OCI-LY7 (cell line): ENCODE data around the gene HELZ. TPM values are rescaled to one million over a fixed set of nuclear protein-coding genes. Genes with fewer than 3 reads are reported as not detected.
"Not testable (repeated sequence)": the region's sequence is repeated elsewhere in the genome, so short reads cannot be mapped to it uniquely, and the experiment has no call there.

Experiments used
- BruUV-seq: library from RNA; stranded (reverse); fragments of 400-500 nt; replicated peaks from 2 replicates; lab custom pipeline; 2021; lab: Mats Ljungman, UMichigan
- CTCF ChIA-PET: fragments of 300-600 bp; sonication (Branson Sonifier 250); formaldehyde crosslinking; loops from one replicate; lab custom pipeline; 2022; ENCODE audit warnings: antibody characterized with exemption; ENCODE audit not compliant: unreplicated experiment; lab: Charles Lee
- POLR2A ChIA-PET: fragments of 300-600 bp; sonication (Branson Sonifier 250); formaldehyde crosslinking; loops from one replicate; lab custom pipeline; 2022; ENCODE audit warnings: antibody characterized with exemption; lab: Charles Lee
- DNase-seq: peaks from one replicate; pipeline ENCODE4 v3.0.0-alpha.2; 2015; ENCODE audit warnings: low spot score
- H2AFZ ChIP-seq: fragments of 200-600 bp; sonication (generic), shearing (Covaris generic); 2 replicates; pipeline ENCODE4 v1.6.1; 2014; ENCODE audit warnings: mild to moderate bottlenecking, antibody characterized with exemption, low read length, moderate library complexity
- H3K27ac ChIP-seq: fragments of 200-600 bp; sonication (generic); 2 replicates; pipeline ENCODE4 v1.5.1; 2014; ENCODE audit warnings: mixed run types, low read depth, mild to moderate bottlenecking, moderate library complexity, low read length, inconsistent platforms; ENCODE audit not compliant: poor library complexity, severe bottlenecking
- H3K36me3 ChIP-seq: fragments of 200-600 bp; sonication (generic); 2 replicates; pipeline ENCODE4 v1.6.1; 2014; ENCODE audit warnings: mild to moderate bottlenecking, antibody characterized with exemption, low read length, moderate library complexity, mixed read lengths; ENCODE audit not compliant: insufficient read depth
- H3K4me1 ChIP-seq: fragments of 200-600 bp; sonication (generic); 2 replicates; pipeline ENCODE4 v1.5.1; 2014; ENCODE audit warnings: mild to moderate bottlenecking, low read length; ENCODE audit not compliant: insufficient read depth, poor library complexity, severe bottlenecking
- H3K4me2 ChIP-seq: fragments of 200-600 bp; sonication (generic); 2 replicates; pipeline ENCODE4 v1.6.1; 2014; ENCODE audit warnings: mild to moderate bottlenecking, low read length
- H3K4me3 ChIP-seq: fragments of 200-600 bp; sonication (generic); 2 replicates; pipeline ENCODE4 v1.5.1; 2014; ENCODE audit warnings: mild to moderate bottlenecking, low read depth, low read length; ENCODE audit not compliant: poor library complexity, severe bottlenecking
- H3K79me2 ChIP-seq: fragments of 200-600 bp; sonication (generic); 2 replicates; pipeline ENCODE4 v1.6.1; 2016; ENCODE audit warnings: low read depth, mild to moderate bottlenecking, low read length, moderate library complexity, mixed read lengths; ENCODE audit not compliant: insufficient read depth
- H3K9me2 ChIP-seq: fragments of 200-600 bp; sonication (generic); 2 replicates; pipeline ENCODE4 v1.6.1; 2016; ENCODE audit warnings: mild to moderate bottlenecking, low read length, mixed read lengths; ENCODE audit not compliant: insufficient read depth
- H3K9me3 ChIP-seq: fragments of 200-600 bp; sonication (generic); 2 replicates; pipeline ENCODE4 v1.6.1; 2014; ENCODE audit warnings: mild to moderate bottlenecking, mixed run types, low read length, mixed read lengths
- H4K20me1 ChIP-seq: fragments of 200-600 bp; sonication (generic); 2 replicates; pipeline ENCODE4 v1.6.1; 2014; ENCODE audit warnings: mild to moderate bottlenecking, antibody characterized with exemption, low read length, moderate library complexity, mixed read lengths; ENCODE audit not compliant: insufficient read depth
- CTCF ChIP-seq: fragments of 200-600 bp; sonication (generic); conservative IDR thresholded peaks from 2 replicates; pipeline ENCODE4 v1.5.1; 2014; ENCODE audit warnings: mild to moderate bottlenecking, antibody characterized with exemption, low read length, moderate library complexity, mixed read lengths
- EZH2phosphoT487 ChIP-seq: fragments of 200-600 bp; sonication (generic); IDR thresholded peaks from 2 replicates; pipeline ENCODE4 v1.6.1; 2018; ENCODE audit warnings: low read depth, borderline replicate concordance, mild to moderate bottlenecking, mixed run types, antibody characterized with exemption, low read length, moderate library complexity, mixed read lengths
- intact Hi-C: fragments of 100-400 bp; cut with micrococcal nuclease; formaldehyde crosslinking; loops from one replicate; pipeline ENCODE4 v1.10.0; 2022; ENCODE audit not compliant: unreplicated experiment
- total RNA-seq, 2 experiments: library from RNA; depleted of rRNA in 1 of 2; stranded (reverse); fragments of >200 nt in 1 of 2; shearing (Covaris generic) in 1 of 2; gene quantifications; 2 replicates each; pipeline ENCODE4 v1.2.3, GENCODE V29; 2014 to 2022

The HELZ gene
- total RNA-seq, 2 experiments from 2014 or later = 33.9 to 58.9 TPM

- H4K20me1 ChIP-seq = no peaks in the 10 kb centered on the region
- ChIA-PET POLR2A (interaction anchor here (0.6 kb wide), 1 partner anchor 824 kb away, joined by 3 read pairs; no protein-coding TSS in a partner anchor), CTCF (no interaction called here)
- no TSS peak for BruUV-seq
- TF ChIP-seq EZH2phosphoT487 = no peak
- TF ChIP-seq CTCF = no peak
- H2AFZ ChIP-seq = no peak overlapping the region
- H3K9me2 ChIP-seq = no peaks in the 10 kb centered on the region
- DNase-seq = no peak
- no peaks in the 10 kb centered on the region for H3K79me2 ChIP-seq
- H3K27ac ChIP-seq = no peak overlapping the region
- no peak overlapping the region for H3K4me3 ChIP-seq
- no peaks in the 10 kb centered on the region for H3K36me3 ChIP-seq
- no peaks in the 10 kb centered on the region for H3K9me3 ChIP-seq
- H3K4me1 ChIP-seq = no peaks in the 10 kb centered on the region
- intact Hi-C loops = no loop called here
- no peak overlapping the region for H3K4me2 ChIP-seq
Measured at GRCh38 chr17:67253384-67253783, 8.4 kb upstream of the HELZ start.

- H2AFZ ChIP-seq, POLR2A ChIA-PET, H4K20me1 ChIP-seq, H3K9me2 ChIP-seq, H3K4me3 ChIP-seq, H3K36me3 ChIP-seq, H3K4me1 ChIP-seq, intact Hi-C loops, H3K9me3 ChIP-seq, H3K27ac ChIP-seq, CTCF ChIA-PET, H3K79me2 ChIP-seq, DNase-seq, BruUV-seq, H3K4me2 ChIP-seq: not testable (repeated sequence)
Measured at GRCh38 chr17:67251586-67251985, 6.6 kb upstream of the HELZ start.

- peaks cover 12% of the 10 kb centered on the region for H3K79me2 ChIP-seq
- TF ChIP-seq CTCF (no peak), EZH2phosphoT487 (no peak)
- no peak overlapping the region for H3K27ac ChIP-seq
- no peaks in the 10 kb centered on the region for H3K9me3 ChIP-seq
- H3K9me2 ChIP-seq = no peaks in the 10 kb centered on the region
- intact Hi-C loops = no loop called here
- H3K4me2 ChIP-seq = no peak overlapping the region
- CTCF ChIA-PET = no interaction called here
- peaks cover 20% of the 10 kb centered on the region for H3K4me1 ChIP-seq
- no peak for DNase-seq
- no TSS peak for BruUV-seq
- peaks cover 9% of the 10 kb centered on the region for H4K20me1 ChIP-seq
- no peaks in the 10 kb centered on the region for H3K36me3 ChIP-seq
- no peak overlapping the region for H2AFZ ChIP-seq
- no peak overlapping the region for H3K4me3 ChIP-seq
- POLR2A ChIA-PET = interaction anchor here (0.5 kb wide), 1 partner anchor 306 kb away, joined by 3 read pairs; no protein-coding TSS in a partner anchor
Measured at GRCh38 chr17:67248291-67248690, 3.3 kb upstream of the HELZ start.
